Left cardiac atrium (tissue), 4 donors: Measurements from ENCODE around the gene C5orf47. TPM values are rescaled to one million over a fixed set of nuclear protein-coding genes. Genes with fewer than 3 reads are reported as not detected.
A peak's percentile ranks its signal among the peaks of the same experiment; 100 is the strongest.
"Not testable (repeated sequence)": the region's sequence is repeated elsewhere in the genome, so short reads cannot be mapped to it uniquely, and the experiment has no call there.

Experiments used
- ATAC-seq, 2 donors: fragments of 200-7000 bp; cut with Tn5 transposase; one replicate each; pipeline ENCODE4 v1.9.1; 2020; ENCODE audit warnings: mild to moderate bottlenecking in 2 of 2, moderate library complexity in 2 of 2
- DNase-seq: peaks from one replicate; pipeline ENCODE4 v3.0.0-alpha.2; 2020
- intact Hi-C, 2 donors: fragments of 100-400 bp; cut with DNase I; formaldehyde crosslinking; loops; one replicate each; pipeline versions ENCODE4 v1.14.1 to v1.15.1; 2022 to 2023
- total RNA-seq, 2 donors: library from RNA; stranded (reverse); fragmentation: NEBNext Ultra II Directional; extraction: Animal tissue kit (Norgen Biotek cat#: 25700); gene quantifications; one replicate each; pipeline ENCODE4 v1.2.1, GENCODE V29; 2021
- donor health status: DM: no; HTN: yes; CAD: no.
- donor health status: DM: no; HTN: yes; CAD: no; lungs with severe emphysema.
- donor health status: DM: yes; HTN: yes; CAD: no.
- donor health status: Dilated cardiomyopathy.

Gene C5orf47
- total RNA-seq, 2 donors from 2014 or later = 0.47 TPM; not detected in 1

- ATAC-seq (no peak), DNase-seq (no peak)
- intact Hi-C loops = no loop called here
These were observed 22.5 kb downstream of the C5orf47 start for GRCh38 chr5:174011441-174011840.

DNA sequence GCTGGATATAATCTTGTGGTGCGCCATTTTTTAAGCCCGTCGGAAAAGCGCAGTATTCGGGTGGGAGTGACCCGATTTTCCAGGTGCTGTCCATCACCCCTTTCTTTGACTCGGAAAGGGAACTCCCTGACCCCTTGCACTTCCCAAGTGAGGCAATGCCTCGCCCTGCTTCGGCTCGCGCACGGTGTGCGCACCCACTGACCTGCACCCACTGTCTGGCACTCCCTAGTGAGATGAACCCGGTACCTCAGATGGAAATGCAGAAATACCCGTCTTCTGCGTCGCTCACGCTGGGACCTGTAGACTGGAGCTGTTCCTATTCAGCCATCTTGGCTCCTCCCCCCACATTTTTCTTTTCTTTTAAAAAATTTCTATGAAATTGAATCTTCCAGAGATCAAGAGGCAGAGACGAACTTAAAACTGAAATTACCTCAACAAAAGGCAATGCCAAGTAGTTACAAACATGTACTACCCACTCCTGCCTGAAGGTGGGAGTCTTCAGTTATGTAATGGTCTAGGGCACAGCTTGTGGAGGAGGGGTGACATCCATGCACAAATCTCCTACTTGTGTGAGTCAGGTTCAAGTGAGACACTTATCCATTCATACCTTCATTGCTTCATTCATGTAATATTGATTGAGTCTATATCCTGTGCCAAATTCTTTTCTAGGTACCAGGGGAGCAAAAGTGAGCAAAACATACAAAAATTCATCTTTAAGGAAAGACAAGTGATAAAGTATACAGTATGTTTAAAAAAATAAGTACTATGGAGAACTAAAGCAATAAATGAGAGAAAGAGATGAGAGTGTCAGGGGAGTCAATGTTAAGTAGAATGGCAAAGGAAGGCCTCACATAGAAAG is 31.3 kb downstream of the C5orf47 start:
- ATAC-seq, DNase-seq, intact Hi-C loops: not testable (repeated sequence)

- intact Hi-C loops = no loop called here
- DNase-seq = no peak
- no peak for ATAC-seq
These were observed 31.9 kb downstream of the C5orf47 start for GRCh38 chr5:174020928-174021304.

- intact Hi-C loops = no loop called here
- DNase-seq = no peak
- ATAC-seq = no peak
These were observed 33.6 kb downstream of the C5orf47 start for GRCh38 chr5:174022384-174023095.

- DNase-seq = no peak
- intact Hi-C loops = no loop called here
- ATAC-seq = no peak
These were observed 41.3 kb downstream of the C5orf47 start for GRCh38 chr5:174030286-174030685.

DNA sequence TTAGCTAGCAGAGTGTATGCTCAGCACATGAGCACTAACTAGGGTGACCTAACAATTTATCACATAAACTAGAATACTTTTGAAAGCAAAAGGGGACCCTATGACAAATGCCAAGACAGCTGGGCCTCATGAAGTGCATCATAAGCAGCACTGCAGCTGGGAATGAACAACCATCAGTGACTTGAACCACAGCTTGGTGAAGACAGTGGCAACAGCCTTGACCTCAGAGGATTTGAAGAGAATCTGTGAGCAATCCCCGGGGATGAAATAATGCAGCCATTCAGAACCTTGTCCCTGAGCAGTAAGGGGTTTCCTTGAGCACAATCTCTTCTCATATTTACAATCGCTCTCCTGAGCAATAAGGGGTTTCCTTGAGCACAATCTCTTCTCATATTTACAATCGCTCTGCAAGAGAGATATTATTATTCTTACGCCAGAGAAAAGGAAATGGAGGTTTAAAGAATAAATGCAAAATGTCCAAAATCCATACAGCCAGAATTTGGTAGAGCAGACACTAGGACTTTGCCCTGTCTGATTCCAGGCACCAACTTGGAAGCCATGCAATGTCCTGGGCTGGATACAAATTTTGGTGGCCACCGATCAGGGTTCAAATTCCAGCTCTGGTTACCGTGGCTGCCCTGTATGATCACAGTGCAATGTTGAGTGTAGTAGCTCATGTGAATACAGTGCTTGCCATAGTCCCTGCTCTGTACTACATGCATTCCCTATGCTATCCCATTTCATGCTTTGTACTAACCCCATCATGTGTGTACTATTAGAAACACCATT is 55.7 kb downstream of the C5orf47 start:
- intact Hi-C loops = loop anchor here (1.0 to 2.0 kb wide), 2 partner anchors 268 to 270 kb away; no protein-coding TSS in a partner anchor
- DNase-seq (no peak), ATAC-seq (no peak)

DNA sequence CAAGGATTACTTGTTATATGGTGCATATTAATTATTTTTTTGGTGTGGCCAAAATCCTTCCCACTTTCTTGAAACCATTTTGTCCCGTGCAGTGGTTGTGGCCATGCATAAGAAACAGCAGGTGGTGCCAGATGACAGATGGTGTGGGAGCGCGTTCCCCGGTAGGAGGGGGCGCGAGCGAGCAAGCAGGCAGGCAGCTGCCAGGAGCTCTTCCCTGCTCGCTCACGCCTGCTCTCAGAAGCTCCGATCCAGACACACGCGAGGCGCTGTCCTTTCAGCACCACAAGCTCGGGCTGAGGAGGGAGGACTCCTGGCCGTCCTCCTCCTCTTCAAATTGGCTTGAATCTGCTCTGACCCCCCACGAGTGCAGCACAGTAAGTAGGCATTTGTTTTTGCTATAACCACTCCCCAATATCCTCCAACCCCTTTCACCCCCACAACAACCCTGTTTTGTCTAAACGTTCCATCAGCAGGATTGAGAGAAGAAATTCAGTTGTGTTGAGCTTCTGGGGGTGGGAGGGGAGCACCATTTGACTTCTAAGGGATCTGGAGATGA is 56.6 kb downstream of the C5orf47 start, which contains the start of gene NSG2:
NSG2 (plus strand) TSS at position 237 of the 556 bp plus-strand sequence. CDS start 1,050 bp downstream, outside the sequence.
- intact Hi-C loops = loop anchor here in 1 of 2 donors (2.0 kb wide), 1 partner anchor 269 kb away; no protein-coding TSS in a partner anchor
- peak; percentile 84 for DNase-seq
- peak; percentile 99 to 100 for ATAC-seq

DNA sequence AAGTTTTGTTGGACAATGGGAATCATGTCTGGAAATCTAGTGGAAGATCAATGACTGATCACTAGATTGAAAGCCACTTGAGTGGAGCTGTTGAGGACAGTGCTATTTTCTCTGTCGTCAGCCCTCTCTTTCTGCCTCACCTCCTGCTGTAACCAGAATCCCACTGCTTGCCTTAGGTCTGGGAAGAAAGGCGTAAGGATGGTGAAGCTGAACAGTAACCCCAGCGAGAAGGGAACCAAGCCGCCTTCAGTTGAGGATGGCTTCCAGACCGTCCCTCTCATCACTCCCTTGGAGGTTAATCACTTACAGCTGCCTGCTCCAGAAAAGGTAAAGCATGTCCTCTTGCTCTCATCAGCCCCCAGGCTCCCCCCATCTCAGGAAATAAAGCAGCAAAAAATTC is 57.6 kb downstream of the C5orf47 start:
- ATAC-seq (no peak), DNase-seq (no peak)
- intact Hi-C loops = no loop called here

- intact Hi-C loops = no loop called here
- DNase-seq = no peak
- no peak for ATAC-seq
These were observed 58.6 kb downstream of the C5orf47 start for GRCh38 chr5:174047472-174048099.

- ATAC-seq (no peak), DNase-seq (no peak)
- intact Hi-C loops = no loop called here
These were observed 63.7 kb downstream of the C5orf47 start for GRCh38 chr5:174052636-174053035.

- intact Hi-C loops = no loop called here
- no peak for ATAC-seq
- no peak for DNase-seq
These were observed 64.9 kb downstream of the C5orf47 start for GRCh38 chr5:174053905-174054304.

Other genes starting within 250 kb of the C5orf47 start
- 100 to 1,000 TPM in 1 of 2 donors, 10 to 100 TPM in 1; 73.8 to 178 TPM for gene CPEB4, start 100.8 kb upstream of the C5orf47 start, total RNA-seq
- under 1 TPM in 1 of 2 donors, not detected in 1; 0.63 TPM for gene NSG2, start 56.5 kb downstream of the C5orf47 start, total RNA-seq